Glomerular visceral epithelial cell (primary cell): Measurements from ENCODE around the gene HPD.
"Not testable (repeated sequence)": the region's sequence is repeated elsewhere in the genome, so short reads cannot be mapped to it uniquely, and the experiment has no call there.

Experiments used
- DNase-seq: peaks from one replicate; pipeline ENCODE4 v3.0.0-alpha.2; 2016; ENCODE audit errors: extremely low spot score

HPD gene

GRCh38 chr12:121866331-121866730 is 7.7 kb upstream of the HPD start:
- DNase-seq: no peak

GRCh38 chr12:121861636-121862254 is 3.1 kb upstream of the HPD start:
- DNase-seq: no peak

- not testable (repeated sequence) for DNase-seq
Measured at GRCh38 chr12:121860699-121861098, 2.0 kb upstream of the HPD start.

- no peak for DNase-seq
Measured at GRCh38 chr12:121860257-121860656, 1.6 kb upstream of the HPD start.

GRCh38 chr12:121858318-121858661 is 369 bp downstream of the HPD start:
- no peak for DNase-seq

- DNase-seq: peak; percentile 22
Measured at GRCh38 chr12:121857322-121858246, 1.1 kb downstream of the HPD start.

- not testable (repeated sequence) for DNase-seq
Measured at GRCh38 chr12:121852392-121852791, 6.3 kb downstream of the HPD start.

- no peak for DNase-seq
Measured at GRCh38 chr12:121849665-121850064, 9.0 kb downstream of the HPD start.

GRCh38 chr12:121849211-121849610 is 9.4 kb downstream of the HPD start:
- DNase-seq: no peak

GRCh38 chr12:121845701-121846100 is 13.0 kb downstream of the HPD start:
- no peak for DNase-seq

GRCh38 chr12:121843236-121843982 is 15.2 kb downstream of the HPD start:
- DNase-seq: no peak

GRCh38 chr12:121839993-121840761 is 18.5 kb downstream of the HPD start:
- no peak for DNase-seq

GRCh38 chr12:121839106-121839992 is 19.3 kb downstream of the HPD start:
- peak; percentile 51 for DNase-seq

GRCh38 chr12:121838126-121838525 is 20.5 kb downstream of the HPD start:
- no peak for DNase-seq

- no peak for DNase-seq
Measured at GRCh38 chr12:121837680-121838079, 21.0 kb downstream of the HPD start.

GRCh38 chr12:121831571-121832245 is 27.0 kb downstream of the HPD start:
- no peak for DNase-seq

- no peak for DNase-seq
Measured at GRCh38 chr12:121830588-121831265, 27.9 kb downstream of the HPD start.

- no peak for DNase-seq
Measured at GRCh38 chr12:121830134-121830533, 28.5 kb downstream of the HPD start.

GRCh38 chr12:121829250-121829918 is 29.3 kb downstream of the HPD start:
- DNase-seq: no peak
